ENCODE data around the gene C11orf24. TPM values are rescaled to one million over a fixed set of nuclear protein-coding genes. Genes with fewer than 3 reads are reported as not detected.

C11orf24 gene
- total and polyA plus RNA-seq, 9 of the 15 experiments (the other 6 are each of a cell fraction or from before 2014, with no cell fraction given), result 2.0 to 65.2 (median 32.5) TPM

DNA sequence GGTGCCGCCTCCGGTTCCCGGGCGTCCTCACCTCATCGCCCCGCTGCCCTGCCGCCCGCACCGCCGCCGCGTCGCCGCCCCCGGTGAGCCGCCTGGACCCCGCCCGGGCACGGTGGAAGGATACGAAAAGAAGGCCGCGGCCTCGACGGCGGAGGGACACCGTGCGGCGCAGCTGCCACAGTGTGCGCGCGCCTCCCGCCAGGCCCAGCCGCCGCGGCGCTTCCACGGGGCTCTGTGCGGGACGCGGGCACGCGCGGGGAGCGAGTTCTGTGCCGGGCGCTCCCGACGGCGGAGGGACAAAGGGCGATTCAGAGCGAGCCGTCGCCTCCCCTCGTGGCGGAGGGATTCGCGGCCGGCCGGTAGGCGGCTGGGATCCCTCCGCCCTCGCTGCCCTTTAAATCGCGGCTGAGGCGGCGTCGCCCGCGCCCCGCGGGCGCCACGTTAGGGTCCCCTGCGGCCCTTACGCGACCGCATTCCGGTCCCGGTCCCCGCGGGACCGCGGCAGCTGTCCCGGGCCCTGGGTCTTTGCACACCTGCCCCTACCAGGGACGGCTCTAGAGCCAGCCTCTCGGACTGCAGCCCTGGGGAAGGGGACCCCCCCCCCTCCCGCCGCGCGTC is 58.1 kb downstream of the C11orf24 start (continued):
- TF ChIP-seq NKRF (IDR thresholded peaks at IDR 0.05; ENCODE audit: borderline replicate concordance) (peak; percentile 78; the same call in 1 of the 2 replicates), ZBED1 (IDR thresholded peaks at IDR 0.05) (no peak), TSC22D4 (tag; IDR thresholded peaks at IDR 0.05) (no peak), ZNF316 (IDR thresholded peaks at IDR 0.05) (no peak), ZNF217 (CRISPR knock-in tag; IDR thresholded peaks at IDR 0.05) (no peak), POLR2G (IDR thresholded peaks at IDR 0.05; ENCODE audit: low read depth, low read length) (peak; percentile 99), SMAD2 (IDR thresholded peaks at IDR 0.05; ENCODE audit: low read depth, low read length) (no peak), CSDE1 (IDR thresholded peaks at IDR 0.05) (0 out of 4 replicates have a peak, but pooled peaks of 1 of the 2 experiments have one; percentile 6), POLR3G (IDR thresholded peaks at IDR 0.05; ENCODE audit: extremely low read depth, insufficient read length, insufficient replicate concordance) (no peak), BCLAF1 (IDR thresholded peaks at IDR 0.05; ENCODE audit: borderline replicate concordance in 1 of 2, control insufficient read depth in 1 of 2, low read depth in 2 of 2, low read length in 1 of 2) (0 out of 4 replicates have a peak, but pooled peaks of 1 of the 2 experiments have one; percentile 43), EZH2 (IDR thresholded peaks at IDR 0.05; ENCODE audit: borderline replicate concordance, low read depth, low read length) (no peak), SMARCA5 (IDR thresholded peaks at IDR 0.05) (no peak)
- TF ChIP-seq, protein P1, sequence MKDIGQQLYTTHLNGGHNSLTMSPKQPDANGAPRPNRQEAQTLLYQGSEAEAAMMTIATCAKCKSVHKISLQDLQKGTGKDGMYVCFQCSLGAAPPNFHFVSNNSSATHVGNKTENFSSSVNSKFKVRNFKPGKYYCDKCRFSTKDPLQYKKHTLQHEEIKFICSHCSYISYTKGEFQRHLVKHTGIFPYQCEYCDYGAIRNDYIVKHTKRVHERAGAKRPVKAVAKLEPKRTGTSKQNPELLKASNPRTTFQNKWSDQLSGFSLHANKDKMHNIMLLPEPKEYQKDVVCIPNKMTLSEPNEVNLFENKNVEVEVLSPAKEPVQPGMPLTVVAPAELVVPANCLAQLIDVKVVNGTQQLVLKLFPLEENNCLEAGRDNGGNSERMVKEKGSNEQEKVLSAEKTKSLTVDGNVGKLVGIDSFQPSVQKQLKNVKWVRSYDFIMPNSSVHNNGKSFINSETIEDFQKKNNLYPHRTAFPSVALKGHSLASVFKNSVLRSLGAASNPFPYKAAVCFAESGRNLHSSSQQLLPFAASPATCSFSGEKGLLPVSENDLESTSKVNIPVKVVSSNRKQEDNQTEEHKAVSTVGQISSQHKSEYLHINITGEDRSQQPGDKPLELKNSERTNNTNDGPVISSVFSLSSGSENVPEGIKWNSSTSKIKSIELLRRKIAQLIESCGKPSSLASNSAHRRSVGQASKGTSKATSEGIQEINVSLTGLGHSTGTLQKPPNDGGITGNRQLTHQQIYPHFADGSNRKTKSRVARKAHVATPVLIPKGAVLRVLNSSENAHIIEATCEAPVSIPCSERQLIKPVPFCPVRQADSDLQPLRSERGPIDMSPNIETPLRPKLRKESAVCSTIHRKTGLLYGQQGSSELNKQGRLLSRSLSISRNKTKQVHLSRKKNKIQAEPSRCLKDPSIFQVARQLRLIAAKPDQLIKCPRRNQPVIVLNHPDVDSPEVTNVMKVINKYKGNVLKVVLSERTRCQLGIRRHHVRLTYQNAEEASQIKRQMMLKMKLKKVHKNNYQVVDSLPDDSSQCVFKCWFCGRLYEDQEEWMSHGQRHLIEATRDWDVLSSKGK (CRISPR knock-in tag; IDR thresholded peaks at IDR 0.05), result no peak
- TF ChIP-seq, protein P2, sequence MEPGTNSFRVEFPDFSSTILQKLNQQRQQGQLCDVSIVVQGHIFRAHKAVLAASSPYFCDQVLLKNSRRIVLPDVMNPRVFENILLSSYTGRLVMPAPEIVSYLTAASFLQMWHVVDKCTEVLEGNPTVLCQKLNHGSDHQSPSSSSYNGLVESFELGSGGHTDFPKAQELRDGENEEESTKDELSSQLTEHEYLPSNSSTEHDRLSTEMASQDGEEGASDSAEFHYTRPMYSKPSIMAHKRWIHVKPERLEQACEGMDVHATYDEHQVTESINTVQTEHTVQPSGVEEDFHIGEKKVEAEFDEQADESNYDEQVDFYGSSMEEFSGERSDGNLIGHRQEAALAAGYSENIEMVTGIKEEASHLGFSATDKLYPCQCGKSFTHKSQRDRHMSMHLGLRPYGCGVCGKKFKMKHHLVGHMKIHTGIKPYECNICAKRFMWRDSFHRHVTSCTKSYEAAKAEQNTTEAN (CRISPR knock-in tag; IDR thresholded peaks at IDR 0.05), result no peak
